Right lobe of liver (tissue), 6 donors: ENCODE data around the gene ADAMTSL5. TPM values are rescaled to one million over a fixed set of nuclear protein-coding genes. Genes with fewer than 3 reads are reported as not detected.

Source experiments
- ATAC-seq, 4 donors: fragments of 200-7000 bp; cut with Tn5 transposase; one replicate each; pipeline ENCODE4 v1.9.1; 2020; ENCODE audit warnings: mild to moderate bottlenecking in 4 of 4, moderate library complexity in 4 of 4
- DNase-seq, 3 donors: peaks; one replicate each; pipeline ENCODE4 v3.0.0-alpha.2; 2020
- H3K27ac ChIP-seq, 3 donors: fragments of 200-600 bp; one replicate each; pipeline ENCODE4 v1.8.0; 2022
- H3K27me3 ChIP-seq, 2 donors: fragments of 200-600 bp; one replicate each; pipeline ENCODE4 v1.8.0; 2022
- H3K36me3 ChIP-seq, 4 donors: fragments of 200-600 bp; sonication (generic) in 1 of 4; one replicate each; pipeline versions ENCODE4 v1.5.1 to v1.8.0; 2017 to 2022; ENCODE audit warnings: control low read depth in 1 of 4
- H3K4me1 ChIP-seq, 4 donors: fragments of 200-600 bp; sonication (generic) in 1 of 4; one replicate each; pipeline versions ENCODE4 v1.5.1 to v1.8.0; 2017 to 2022; ENCODE audit warnings: control low read depth in 1 of 4
- H3K4me3 ChIP-seq, 3 donors: fragments of 200-600 bp; one replicate each; pipeline ENCODE4 v1.8.0; 2022
- H3K9me3 ChIP-seq, 4 donors: fragments of 200-600 bp; sonication (generic) in 1 of 4; one replicate each; pipeline versions ENCODE4 v1.5.1 to v1.8.0; 2017 to 2022; ENCODE audit warnings: control low read depth in 1 of 4
- CTCF ChIP-seq, 4 donors: fragments of 200-600 bp in 3 of 4; fragments of 450-650 bp in 1 of 4; IDR thresholded peaks; one replicate each; pipeline versions ENCODE4 v1.5.1 to v1.8.0; 2016 to 2022; ENCODE audit warnings: antibody characterized with exemption in 4 of 4, mild to moderate bottlenecking in 2 of 4
- POLR2A ChIP-seq: fragments of 450-650 bp; IDR thresholded peaks from one replicate; pipeline ENCODE4 v1.6.1; 2017; ENCODE audit warnings: antibody characterized with exemption, mild to moderate bottlenecking
- WGBS: methylation state at CpG from one replicate; pipeline ENCODE4 v1.1.6; 2018; ENCODE audit warnings: low coverage, low lambda C conversion rate; ENCODE audit not compliant: insufficient coverage; ENCODE audit errors: missing lambda C conversion rate; 5-methylcytosine and 5-hydroxymethylcytosine counted together
- intact Hi-C, 2 donors: fragments of 100-400 bp; cut with DNase I; formaldehyde crosslinking; loops; one replicate each; pipeline versions ENCODE4 v1.11.2 to v1.14.1; 2022
- total RNA-seq, 6 experiments: library from RNA; depleted of rRNA in 2 of 6; stranded (reverse); fragments of >200 nt in 2 of 6; fragmentation: NEBNext Ultra II Directional in 3 of 6; extraction: Animal tissue kit (Norgen Biotek cat#: 25700) in 3 of 6; gene quantifications; one replicate each; pipeline versions ENCODE4 v1.1.0 to v1.2.4, GENCODE V29; 2016 to 2023
- donor health status: DM: no; HTN: yes; CAD: no.
- donor health status: DM: no; HTN: no; CAD: no.
- donor health status: DM: no; HTN: no; CAD: no.
- donor health status: DM: no; HTN: yes; CAD: no.
- donor health status: DM: no; HTN: yes; CAD: no.

Gene ADAMTSL5
- total RNA-seq, 6 experiments from 2014 or later, result 1.8 to 6.9 (median 4.5) TPM

GRCh38 chr19:1475751-1476437 is 36.9 kb downstream of the ADAMTSL5 start:
- intact Hi-C loops, result no loop called here
- no peak overlapping the region for H3K27ac ChIP-seq
- no peak overlapping the region for H3K4me3 ChIP-seq
- no peaks in the 10 kb centered on the region for H3K9me3 ChIP-seq
- peaks cover 0 to 9% of the 10 kb centered on the region in 2 donors for H3K27me3 ChIP-seq
- TF ChIP-seq POLR2A (no peak), CTCF (IDR thresholded peaks at IDR 0.05) (no peak)
- H3K36me3 ChIP-seq, result no peaks in the 10 kb centered on the region
- WGBS, result 80% methylated on average over 1 of the region's 31 CpGs
- ATAC-seq, result no peak
- H3K4me1 ChIP-seq, result peaks cover 0 to 16% (median 7%) of the 10 kb centered on the region in 4 donors
- DNase-seq, result no peak

- H3K27ac ChIP-seq, result no peak overlapping the region
- no peaks in the 10 kb centered on the region for H3K36me3 ChIP-seq
- TF ChIP-seq CTCF (IDR thresholded peaks at IDR 0.05) (no peak), POLR2A (no peak)
- no peak overlapping the region for H3K4me3 ChIP-seq
- no CpG with 5 or more reads among the region's 26 CpGs for WGBS
- no peak for DNase-seq
- H3K4me1 ChIP-seq, result peaks cover 0 to 26% (median 13%) of the 10 kb centered on the region in 4 donors
- H3K27me3 ChIP-seq, result peaks cover 0 to 18% of the 10 kb centered on the region in 2 donors
- intact Hi-C loops, result no loop called here
- ATAC-seq, result no peak
- H3K9me3 ChIP-seq, result no peaks in the 10 kb centered on the region
These were observed 38.0 kb downstream of the ADAMTSL5 start for GRCh38 chr19:1474765-1475351.

- no peaks in the 10 kb centered on the region for H3K36me3 ChIP-seq
- 80% methylated on average over 3 of the region's 31 CpGs for WGBS
- no peak for TF ChIP-seq CTCF (IDR thresholded peaks at IDR 0.05)
- TF ChIP-seq POLR2A, result no peak
- peaks cover 0 to 30% (median 15%) of the 10 kb centered on the region in 4 donors for H3K4me1 ChIP-seq
- intact Hi-C loops, result no loop called here
- no peaks in the 10 kb centered on the region for H3K9me3 ChIP-seq
- peak in 1 of 3 donors; percentile 21 for DNase-seq
- peaks cover 0 to 21% of the 10 kb centered on the region in 2 donors for H3K27me3 ChIP-seq
- no peak overlapping the region for H3K4me3 ChIP-seq
- no peak overlapping the region for H3K27ac ChIP-seq
- ATAC-seq, result no peak
These were observed 38.6 kb downstream of the ADAMTSL5 start for GRCh38 chr19:1474011-1474764.

- Histone ChIP-seq H3K36me3 (no peaks in the 10 kb centered on the region), H3K9me3 (no peaks in the 10 kb centered on the region), H3K4me1 (peaks cover 0 to 39% (median 13%) of the 10 kb centered on the region in 4 donors), H3K27ac (no peak overlapping the region), H3K27me3 (peaks cover 0 to 25% of the 10 kb centered on the region in 2 donors), H3K4me3 (no peak overlapping the region)
- no peak for TF ChIP-seq CTCF (IDR thresholded peaks at IDR 0.05)
- no peak for TF ChIP-seq POLR2A
- no peak for ATAC-seq
- 70% methylated on average over 9 of the region's 20 CpGs for WGBS
- intact Hi-C loops, result no loop called here
- no peak for DNase-seq
These were observed 39.6 kb downstream of the ADAMTSL5 start for GRCh38 chr19:1473085-1473851.
